ENCODE results near the gene BOLL.

- no peak for TF ChIP-seq CTCF (IDR thresholded peaks at IDR 0.05)
- TF ChIP-seq POLR2A (IDR thresholded peaks at IDR 0.05) = no peak
- no peak for TF ChIP-seq POLR2AphosphoS5 (IDR thresholded peaks at IDR 0.05)
Measured at GRCh38 chr2:197814526-197814925, 29.4 kb upstream of the BOLL start.

Data from breast epithelium (tissue), 3 donors.